ENCODE results near the gene SETBP1.

Gene SETBP1

GRCh38 chr18:44699572-44700261, 19.0 kb downstream of the SETBP1 start:
- TF ChIP-seq ZNF565 (CRISPR knock-in tag; conservative IDR thresholded peaks at IDR 0.05; ENCODE audit: low read depth) (no peak), PATZ1 (CRISPR knock-in tag; IDR thresholded peaks at IDR 0.05; ENCODE audit: borderline replicate concordance) (no peak), BACH2 (CRISPR knock-in tag; IDR thresholded peaks at IDR 0.05; ENCODE audit: borderline replicate concordance) (no peak), ZNF8 (CRISPR knock-in tag; IDR thresholded peaks at IDR 0.05) (no peak), SNAI2 (CRISPR knock-in tag; IDR thresholded peaks at IDR 0.05) (no peak), ARNTL (CRISPR knock-in tag; IDR thresholded peaks at IDR 0.05; ENCODE audit: borderline replicate concordance, low read depth) (no peak), ZFP30 (CRISPR knock-in tag; IDR thresholded peaks at IDR 0.05) (no peak), TCF4 (CRISPR knock-in tag; IDR thresholded peaks at IDR 0.05; ENCODE audit: borderline replicate concordance) (no peak), CSDC2 (CRISPR knock-in tag; IDR thresholded peaks at IDR 0.05) (no peak), PPARA (CRISPR knock-in tag; IDR thresholded peaks at IDR 0.05; ENCODE audit: borderline replicate concordance) (no peak)
- ATAC-seq: no peak

- no peak for ATAC-seq
- no peak for TF ChIP-seq OSR1 (CRISPR knock-in tag; IDR thresholded peaks at IDR 0.05)
- TF ChIP-seq ZNF565 (CRISPR knock-in tag; conservative IDR thresholded peaks at IDR 0.05; ENCODE audit: low read depth): no peak
- no peak for TF ChIP-seq ESRRG (CRISPR knock-in tag; IDR thresholded peaks at IDR 0.05)
- TF ChIP-seq ARNTL (CRISPR knock-in tag; IDR thresholded peaks at IDR 0.05; ENCODE audit: borderline replicate concordance, low read depth): no peak
- TF ChIP-seq PPARA (CRISPR knock-in tag; IDR thresholded peaks at IDR 0.05; ENCODE audit: borderline replicate concordance): no peak
- TF ChIP-seq ZNF8 (CRISPR knock-in tag; IDR thresholded peaks at IDR 0.05): no peak
- no peak for TF ChIP-seq TCF4 (CRISPR knock-in tag; IDR thresholded peaks at IDR 0.05; ENCODE audit: borderline replicate concordance)
- no peak for TF ChIP-seq POU6F1 (CRISPR knock-in tag; IDR thresholded peaks at IDR 0.05; ENCODE audit: borderline replicate concordance, low read depth)
- TF ChIP-seq CSRNP3 (CRISPR knock-in tag; IDR thresholded peaks at IDR 0.05): no peak
- no peak for TF ChIP-seq ZFP30 (CRISPR knock-in tag; IDR thresholded peaks at IDR 0.05)
- TF ChIP-seq CREB5 (CRISPR knock-in tag; IDR thresholded peaks at IDR 0.05; ENCODE audit: low read depth): no peak
- TF ChIP-seq SNAI2 (CRISPR knock-in tag; IDR thresholded peaks at IDR 0.05): no peak
- no peak for TF ChIP-seq ISL1 (CRISPR knock-in tag; IDR thresholded peaks at IDR 0.05)
- no peak for TF ChIP-seq TSHZ2 (CRISPR knock-in tag; IDR thresholded peaks at IDR 0.05)
- TF ChIP-seq TOX (CRISPR knock-in tag; IDR thresholded peaks at IDR 0.05; ENCODE audit: borderline replicate concordance): no peak
- no peak for TF ChIP-seq ZNF70 (CRISPR knock-in tag; IDR thresholded peaks at IDR 0.05)
- no peak for TF ChIP-seq RARB (CRISPR knock-in tag; IDR thresholded peaks at IDR 0.05)
- TF ChIP-seq ZC3H10 (CRISPR knock-in tag; IDR thresholded peaks at IDR 0.05): no peak
- TF ChIP-seq CSDC2 (CRISPR knock-in tag; IDR thresholded peaks at IDR 0.05): no peak
These were observed 20.0 kb downstream of the SETBP1 start for GRCh38 chr18:44700652-44701051.

Data from SK-N-SH treated with all-trans-retinoic acid at 6 μM for 48 hours (cell line).